ENCODE measurements around the gene KPNB1.

GRCh38 chr17:47628014-47628566, 21.6 kb upstream of the KPNB1 start:
- TF ChIP-seq CTCF (IDR thresholded peaks at IDR 0.05) (no peak), POLR2A (IDR thresholded peaks at IDR 0.05) (no peak)
